ENCODE measurements around the gene MED23. TPM values are rescaled to one million over a fixed set of nuclear protein-coding genes. Genes with fewer than 3 reads are reported as not detected.

MED23 gene
- total RNA-seq, 2 experiments from 2014 or later = 23.9 to 25.3 TPM

- DNase-seq (no peak), ATAC-seq (no peak)
- Mint-ChIP-seq H3K9me3 (no peaks in the 10 kb centered on the region), H3K27ac (no peak overlapping the region), H3K27me3 (no peaks in the 10 kb centered on the region), H3K4me3 (no peak overlapping the region), H3K36me3 (ENCODE audit: low read depth) (no peaks in the 10 kb centered on the region), H3K4me1 (ENCODE audit: low read depth) (no peaks in the 10 kb centered on the region)
- no peak for TF ChIP-seq CTCF (IDR thresholded peaks at IDR 0.05)
- intact Hi-C loops (cut with micrococcal nuclease) = no loop called here
- CTCF ChIA-PET = interaction anchor here (1.2 to 2.0 kb wide), 3 partner anchors 8 to 40 kb away, joined by 3 to 6 read pairs (median 5); partner anchors contain the start of gene MED23
- POLR2A ChIA-PET = no interaction called here
These were observed 27.3 kb upstream of the MED23 start for GRCh38 chr6:131655387-131655786.

- no peak for ATAC-seq
- ChIA-PET POLR2A (no interaction called here), CTCF (interaction anchor here (1.2 to 1.4 kb wide), 2 partner anchors 9 to 26 kb away, joined by 3 to 6 read pairs; partner anchors contain the start of gene MED23)
- Mint-ChIP-seq H3K27me3 (no peaks in the 10 kb centered on the region), H3K36me3 (ENCODE audit: low read depth) (no peaks in the 10 kb centered on the region), H3K4me1 (ENCODE audit: low read depth) (no peaks in the 10 kb centered on the region), H3K4me3 (no peak overlapping the region), H3K9me3 (no peaks in the 10 kb centered on the region), H3K27ac (no peak overlapping the region)
- no peak for TF ChIP-seq CTCF (IDR thresholded peaks at IDR 0.05)
- intact Hi-C loops (cut with micrococcal nuclease) = no loop called here
- DNase-seq = no peak
These were observed 26.3 kb upstream of the MED23 start for GRCh38 chr6:131654326-131654725.

- Mint-ChIP-seq H3K36me3 (ENCODE audit: low read depth) (no peaks in the 10 kb centered on the region), H3K27me3 (peaks cover 2% of the 10 kb centered on the region), H3K4me3 (no peak overlapping the region), H3K9me3 (no peaks in the 10 kb centered on the region), H3K4me1 (ENCODE audit: low read depth) (no peaks in the 10 kb centered on the region), H3K27ac (no peak overlapping the region)
- no peak for TF ChIP-seq CTCF (IDR thresholded peaks at IDR 0.05)
- DNase-seq = no peak
- intact Hi-C loops (cut with micrococcal nuclease) = no loop called here
- CTCF ChIA-PET = no interaction called here
- POLR2A ChIA-PET = no interaction called here
- ATAC-seq = no peak
These were observed 24.4 kb upstream of the MED23 start for GRCh38 chr6:131652472-131652871.

- peaks cover 2% of the 10 kb centered on the region for H3K27me3 Mint-ChIP-seq
- intact Hi-C loops (cut with micrococcal nuclease) = no loop called here
- H3K27ac Mint-ChIP-seq = no peak overlapping the region
- no peak overlapping the region for H3K4me3 Mint-ChIP-seq
- no peak for ATAC-seq
- POLR2A ChIA-PET = no interaction called here
- CTCF ChIA-PET = no interaction called here
- no peaks in the 10 kb centered on the region for H3K4me1 Mint-ChIP-seq (ENCODE audit: low read depth)
- no peak for TF ChIP-seq CTCF (IDR thresholded peaks at IDR 0.05)
- H3K36me3 Mint-ChIP-seq (ENCODE audit: low read depth) = no peaks in the 10 kb centered on the region
- H3K9me3 Mint-ChIP-seq = no peaks in the 10 kb centered on the region
- DNase-seq = no peak
These were observed 23.7 kb upstream of the MED23 start for GRCh38 chr6:131651782-131652181.

GRCh38 chr6:131646249-131646670 lies 18.2 kb upstream of the MED23 start:
- ChIA-PET CTCF (no interaction called here), POLR2A (no interaction called here)
- ATAC-seq (no peak), DNase-seq (no peak)
- Mint-ChIP-seq H3K9me3 (no peaks in the 10 kb centered on the region), H3K4me1 (ENCODE audit: low read depth) (peaks cover 2% of the 10 kb centered on the region), H3K27me3 (peaks cover 2% of the 10 kb centered on the region), H3K36me3 (ENCODE audit: low read depth) (no peaks in the 10 kb centered on the region), H3K27ac (no peak overlapping the region), H3K4me3 (no peak overlapping the region)
- intact Hi-C loops (cut with micrococcal nuclease) = no loop called here
- TF ChIP-seq CTCF (IDR thresholded peaks at IDR 0.05) = no peak

All from activated CD8-positive, alpha-beta T cell treated with anti-CD3 and anti-CD28 coated beads for 36 hours (primary cell).